ENCODE measurements around the gene BMPR1A.

The BMPR1A gene

DNA sequence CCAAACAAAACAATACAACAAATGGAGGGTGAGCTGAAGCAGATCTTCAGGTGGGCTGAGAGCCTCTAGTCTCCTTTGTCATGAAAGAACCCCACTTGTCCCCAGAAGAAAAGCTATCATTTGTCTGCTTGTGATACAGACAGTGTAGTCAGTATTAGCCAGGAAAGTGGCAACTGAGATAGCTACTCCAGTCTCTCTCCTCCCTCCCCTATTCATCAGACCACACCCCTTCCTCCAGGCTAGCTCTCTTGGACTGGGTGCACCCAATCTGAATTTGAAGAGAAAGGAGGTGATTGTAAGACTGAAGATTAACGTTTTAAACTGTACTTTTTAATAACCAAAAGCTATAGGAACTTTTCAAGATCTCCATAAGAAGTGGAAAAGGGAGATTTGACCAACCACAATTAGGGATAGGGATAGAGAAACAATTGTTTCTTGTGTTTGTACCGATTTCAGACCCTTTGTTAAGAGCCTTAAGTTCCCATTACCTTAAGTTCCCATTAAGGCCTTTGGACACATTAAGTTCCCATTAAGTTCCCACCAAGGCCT, 14.1 kb downstream of the BMPR1A start:
- no peaks in the 10 kb centered on the region for H3K9me3 ChIP-seq (replicated peaks; ENCODE audit: low read length)
- H3K4me3 ChIP-seq (ENCODE audit: low read length): no peak overlapping the region
- H3K9ac ChIP-seq (ENCODE audit: low read depth, low read length): no peak overlapping the region
- no peaks in the 10 kb centered on the region for H3K27me3 ChIP-seq (ENCODE audit: control insufficient read depth, insufficient read depth, low read length)
- H3K36me3 ChIP-seq (ENCODE audit: insufficient read depth, low read length): no peaks in the 10 kb centered on the region
- peaks cover 9% of the 10 kb centered on the region for H3K4me1 ChIP-seq (ENCODE audit: control insufficient read depth, insufficient read depth, low read length)
- H3K4me2 ChIP-seq (ENCODE audit: low read length): no peak overlapping the region

DNA sequence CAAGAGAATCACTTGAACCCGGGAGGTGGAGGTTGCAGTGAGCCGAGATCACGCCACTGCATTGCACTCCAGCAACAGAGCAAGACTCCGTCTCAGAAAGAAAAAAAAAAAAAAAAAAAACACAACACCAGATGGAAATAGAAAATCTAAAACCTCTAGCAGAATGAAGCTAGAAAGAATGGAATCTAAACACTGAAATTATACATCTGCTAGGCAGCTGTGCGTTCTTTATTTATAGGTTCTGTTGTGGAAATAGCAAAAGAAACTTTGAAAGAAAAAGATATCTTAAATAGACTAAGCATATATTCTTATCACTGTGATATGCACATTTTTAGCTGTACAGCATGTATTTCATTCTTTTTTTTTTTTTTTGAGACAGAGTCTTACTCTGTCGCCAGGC, 17.1 kb downstream of the BMPR1A start:
- Histone ChIP-seq H3K9me3 (replicated peaks; ENCODE audit: low read length) (no peaks in the 10 kb centered on the region), H3K4me3 (ENCODE audit: low read length) (no peak overlapping the region), H3K9ac (ENCODE audit: low read depth, low read length) (no peak overlapping the region), H3K4me2 (ENCODE audit: low read length) (no peak overlapping the region), H3K4me1 (ENCODE audit: control insufficient read depth, insufficient read depth, low read length) (peaks cover 11% of the 10 kb centered on the region), H3K27me3 (ENCODE audit: control insufficient read depth, insufficient read depth, low read length) (no peaks in the 10 kb centered on the region), H3K36me3 (ENCODE audit: insufficient read depth, low read length) (no peaks in the 10 kb centered on the region)

DNA sequence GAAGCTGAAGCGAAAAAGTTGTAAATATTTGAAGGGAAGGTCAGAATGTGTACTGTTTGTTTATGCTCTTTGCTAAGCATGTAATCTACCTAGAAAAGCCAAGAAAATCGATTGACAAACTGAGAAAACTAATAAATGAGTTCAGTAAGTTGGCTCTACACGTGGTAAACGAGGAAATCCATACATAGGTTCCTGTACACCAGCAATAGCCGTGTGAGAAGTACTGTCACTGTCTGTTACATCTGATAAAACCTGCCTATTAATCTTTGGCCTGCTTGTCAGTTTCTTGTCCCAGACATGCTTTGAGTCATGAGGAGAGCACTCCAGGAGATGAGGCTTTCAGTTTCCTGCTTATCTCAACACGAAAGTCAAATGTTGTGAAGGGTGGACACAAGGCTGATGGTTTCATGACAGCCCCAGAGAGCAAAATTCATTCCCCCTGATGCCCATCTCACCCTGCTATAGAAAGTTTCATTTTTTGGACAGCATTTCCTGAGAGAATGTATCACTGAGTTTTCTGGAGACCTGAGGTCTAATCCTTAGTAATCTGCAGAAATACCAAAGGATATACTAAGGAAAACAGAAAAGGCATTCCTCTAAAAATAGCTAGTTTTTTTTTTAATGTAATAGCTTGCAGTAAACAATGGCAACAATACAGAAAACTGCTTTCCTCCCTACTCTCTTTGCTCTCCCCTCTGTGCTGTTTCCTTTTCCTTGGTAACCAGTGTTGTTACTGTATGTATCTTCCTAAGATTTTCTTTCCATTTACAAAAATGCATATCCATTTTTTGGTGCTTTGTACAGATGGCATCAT, 18.8 kb downstream of the BMPR1A start:
- H3K9me3 ChIP-seq (replicated peaks; ENCODE audit: low read length): no peaks in the 10 kb centered on the region
- peaks cover 3% of the 10 kb centered on the region for H3K36me3 ChIP-seq (ENCODE audit: insufficient read depth, low read length)
- H3K27me3 ChIP-seq (ENCODE audit: control insufficient read depth, insufficient read depth, low read length): no peaks in the 10 kb centered on the region
- H3K4me2 ChIP-seq (ENCODE audit: low read length): peak overlapping the region; percentile 52
- H3K9ac ChIP-seq (ENCODE audit: low read depth, low read length): no peak overlapping the region
- peaks cover 11% of the 10 kb centered on the region for H3K4me1 ChIP-seq (ENCODE audit: control insufficient read depth, insufficient read depth, low read length)
- H3K4me3 ChIP-seq (ENCODE audit: low read length): no peak overlapping the region

DNA sequence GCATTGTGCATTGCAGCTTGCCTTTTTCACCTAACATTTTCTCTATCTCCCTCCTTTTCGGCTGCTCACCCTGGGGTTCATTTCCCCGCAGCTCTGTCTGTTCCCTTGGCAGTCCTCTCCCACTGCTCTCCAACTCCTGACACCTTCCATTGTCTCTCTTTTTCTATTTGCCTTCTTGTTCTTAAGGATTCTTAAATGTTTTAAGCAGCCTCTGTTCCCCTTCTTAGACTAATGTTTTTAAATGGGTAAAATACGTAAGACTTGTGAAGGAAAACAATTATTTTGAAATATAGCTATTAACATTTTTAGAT, 19.4 kb downstream of the BMPR1A start:
- no peaks in the 10 kb centered on the region for H3K27me3 ChIP-seq (ENCODE audit: control insufficient read depth, insufficient read depth, low read length)
- no peaks in the 10 kb centered on the region for H3K9me3 ChIP-seq (replicated peaks; ENCODE audit: low read length)
- H3K36me3 ChIP-seq (ENCODE audit: insufficient read depth, low read length): peaks cover 3% of the 10 kb centered on the region
- H3K4me1 ChIP-seq (ENCODE audit: control insufficient read depth, insufficient read depth, low read length): peaks cover 11% of the 10 kb centered on the region
- no peak overlapping the region for H3K4me3 ChIP-seq (ENCODE audit: low read length)
- H3K9ac ChIP-seq (ENCODE audit: low read depth, low read length): no peak overlapping the region
- peak overlapping the region; percentile 52 for H3K4me2 ChIP-seq (ENCODE audit: low read length)

DNA sequence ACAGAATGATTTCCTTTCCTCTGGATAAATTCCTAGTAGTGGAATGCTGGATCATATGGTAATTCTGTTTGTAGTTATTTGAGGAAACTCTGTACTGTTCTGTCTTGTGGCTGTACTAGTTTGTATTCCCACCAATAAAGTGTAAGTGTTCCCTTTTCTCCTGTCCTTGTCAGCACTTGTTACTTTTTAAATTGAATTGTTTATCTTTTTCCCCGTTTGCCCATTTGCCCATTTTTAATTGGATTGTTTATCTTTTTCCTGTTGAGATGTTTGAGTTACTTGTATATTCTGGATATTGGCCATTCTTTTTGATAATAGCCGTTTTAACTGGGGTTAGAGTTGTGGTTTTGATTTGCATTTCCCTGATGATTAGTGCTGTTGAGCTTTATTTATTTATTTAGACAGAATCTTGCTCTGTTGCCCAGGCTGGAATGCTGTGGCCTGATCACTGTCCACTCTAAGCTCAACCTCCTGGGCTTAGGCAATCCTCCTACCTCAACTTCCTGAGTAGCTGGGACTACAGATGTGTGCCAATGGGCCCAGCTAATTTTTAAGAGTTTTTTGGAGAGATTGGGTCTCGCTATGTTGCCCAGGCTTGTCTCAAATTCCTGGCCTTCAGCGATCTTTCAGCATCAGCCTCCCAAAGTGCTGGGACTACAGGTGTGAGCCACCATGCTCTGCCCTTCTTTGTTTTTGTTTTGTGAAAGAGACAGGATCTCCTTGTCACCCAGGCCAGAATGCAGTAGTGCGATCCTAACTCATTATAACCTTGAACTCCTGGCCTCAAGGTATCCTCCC, 23.0 kb downstream of the BMPR1A start:
- Histone ChIP-seq H3K36me3 (ENCODE audit: insufficient read depth, low read length) (peaks cover 3% of the 10 kb centered on the region), H3K4me2 (ENCODE audit: low read length) (no peak overlapping the region), H3K9ac (ENCODE audit: low read depth, low read length) (no peak overlapping the region), H3K27me3 (ENCODE audit: control insufficient read depth, insufficient read depth, low read length) (no peaks in the 10 kb centered on the region), H3K4me1 (ENCODE audit: control insufficient read depth, insufficient read depth, low read length) (peaks cover 11% of the 10 kb centered on the region), H3K9me3 (replicated peaks; ENCODE audit: low read length) (no peaks in the 10 kb centered on the region), H3K4me3 (ENCODE audit: low read length) (no peak overlapping the region)

DNA sequence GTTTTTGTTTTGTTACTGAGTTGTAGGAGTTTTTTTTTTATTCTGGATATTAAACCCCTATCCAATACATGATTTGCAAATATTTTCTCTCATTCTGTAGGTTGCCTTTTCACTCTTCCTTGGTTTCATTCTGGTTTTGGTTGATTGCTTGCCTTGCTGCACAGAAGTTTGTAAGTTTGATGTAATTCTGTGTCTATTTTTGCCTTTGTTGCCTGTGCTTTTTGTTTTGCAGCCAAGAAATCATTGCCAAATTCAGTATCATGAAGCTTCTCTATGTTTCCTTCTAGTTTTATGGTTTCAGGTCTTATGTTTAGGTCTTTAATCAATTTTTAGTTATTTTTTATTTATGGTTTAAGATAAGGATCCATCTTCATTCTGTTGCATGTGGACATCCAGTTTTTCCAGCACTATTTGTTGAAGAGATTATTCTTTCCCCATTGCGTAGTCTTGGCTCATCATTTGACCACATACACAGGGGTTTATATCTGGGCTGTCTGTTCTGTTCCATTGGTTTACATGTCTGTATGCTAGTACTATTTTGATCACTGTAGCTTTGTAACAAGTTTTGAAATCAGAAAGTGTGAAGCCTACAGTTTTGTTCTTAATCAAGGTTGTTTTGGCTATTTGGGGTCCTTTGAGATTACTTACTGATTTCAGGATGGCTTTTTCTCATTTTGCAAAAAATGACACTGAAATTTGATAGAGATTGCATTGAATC, 26.4 kb downstream of the BMPR1A start:
- peaks cover 12% of the 10 kb centered on the region for H3K4me1 ChIP-seq (ENCODE audit: control insufficient read depth, insufficient read depth, low read length)
- no peaks in the 10 kb centered on the region for H3K27me3 ChIP-seq (ENCODE audit: control insufficient read depth, insufficient read depth, low read length)
- H3K9ac ChIP-seq (ENCODE audit: low read depth, low read length): no peak overlapping the region

DNA sequence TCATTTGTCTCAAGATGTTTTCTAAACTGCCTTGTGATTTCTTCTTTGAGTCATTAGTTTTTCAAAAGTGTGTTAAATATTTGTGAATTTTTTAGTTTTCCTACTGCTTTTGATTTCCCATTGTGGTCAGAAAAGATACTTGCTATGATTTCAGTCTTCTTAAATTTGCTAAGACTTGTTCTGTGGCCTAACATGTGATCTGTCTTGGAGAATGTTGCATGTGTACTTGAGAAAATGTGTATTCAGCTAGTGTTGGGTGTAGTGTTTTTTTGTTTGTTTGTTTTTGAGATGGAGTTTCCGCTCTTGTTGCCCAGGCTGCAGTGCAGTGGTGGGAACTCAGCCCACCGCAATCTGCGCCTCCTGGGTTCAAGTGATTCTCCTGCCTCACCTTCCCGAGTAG, 28.6 kb downstream of the BMPR1A start:
- Histone ChIP-seq H3K27me3 (ENCODE audit: control insufficient read depth, insufficient read depth, low read length) (no peaks in the 10 kb centered on the region), H3K9ac (ENCODE audit: low read depth, low read length) (no peak overlapping the region), H3K36me3 (ENCODE audit: insufficient read depth, low read length) (peaks cover under 1% of the 10 kb centered on the region), H3K4me2 (ENCODE audit: low read length) (no peak overlapping the region), H3K4me3 (ENCODE audit: low read length) (no peak overlapping the region), H3K9me3 (replicated peaks; ENCODE audit: low read length) (no peaks in the 10 kb centered on the region), H3K4me1 (ENCODE audit: control insufficient read depth, insufficient read depth, low read length) (peaks cover 12% of the 10 kb centered on the region)

More for the DNA sequence above, 26.4 kb downstream of the BMPR1A start:
- Histone ChIP-seq H3K9me3 (replicated peaks; ENCODE audit: low read length) (no peaks in the 10 kb centered on the region), H3K4me3 (ENCODE audit: low read length) (no peak overlapping the region), H3K4me2 (ENCODE audit: low read length) (no peak overlapping the region), H3K36me3 (ENCODE audit: insufficient read depth, low read length) (peaks cover 3% of the 10 kb centered on the region)

DNA sequence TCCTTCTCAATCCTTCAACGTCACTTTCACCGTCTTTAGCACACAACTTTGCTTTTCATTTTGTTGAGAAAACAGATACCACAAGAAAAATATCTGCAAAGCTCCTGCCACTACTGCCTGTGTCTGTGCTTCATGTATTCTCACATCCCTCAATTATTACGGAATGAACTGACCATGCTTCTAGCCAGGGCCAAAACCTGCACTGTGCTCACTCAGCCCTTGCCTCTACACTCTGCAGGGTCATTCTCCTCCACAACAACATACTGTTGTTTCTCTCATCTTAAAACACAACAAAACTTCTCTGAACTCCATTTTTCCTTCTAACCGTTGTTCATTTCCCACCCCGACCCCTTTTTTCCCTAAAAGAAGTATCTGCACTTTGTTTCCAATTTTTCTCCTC, 29.5 kb downstream of the BMPR1A start:
- Histone ChIP-seq H3K27me3 (ENCODE audit: control insufficient read depth, insufficient read depth, low read length) (no peaks in the 10 kb centered on the region), H3K9ac (ENCODE audit: low read depth, low read length) (no peak overlapping the region), H3K9me3 (replicated peaks; ENCODE audit: low read length) (no peaks in the 10 kb centered on the region), H3K4me1 (ENCODE audit: control insufficient read depth, insufficient read depth, low read length) (peaks cover 12% of the 10 kb centered on the region), H3K36me3 (ENCODE audit: insufficient read depth, low read length) (no peaks in the 10 kb centered on the region), H3K4me3 (ENCODE audit: low read length) (no peak overlapping the region), H3K4me2 (ENCODE audit: low read length) (peak overlapping the region; percentile 5)

DNA sequence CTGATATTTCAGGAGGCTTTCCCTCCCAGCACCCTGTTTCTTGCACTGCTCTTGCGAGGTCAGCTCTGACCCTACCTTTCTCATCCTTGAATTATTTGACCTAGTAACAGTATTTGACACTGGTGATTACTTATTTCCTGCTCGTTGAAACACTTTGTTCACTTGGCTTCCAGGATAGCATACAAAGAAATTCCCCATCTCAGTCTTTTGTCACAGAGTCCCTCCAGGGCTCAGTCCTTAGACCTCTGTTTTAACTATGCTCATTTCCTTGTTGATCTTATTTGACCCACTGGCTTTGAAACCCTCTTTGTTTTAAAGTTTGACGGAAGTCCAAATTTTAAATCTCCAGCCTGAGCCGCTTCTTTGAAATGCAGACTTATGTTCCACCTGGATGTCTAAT, 29.9 kb downstream of the BMPR1A start:
- H3K4me2 ChIP-seq (ENCODE audit: low read length): peak overlapping the region; percentile 5
- no peak overlapping the region for H3K9ac ChIP-seq (ENCODE audit: low read depth, low read length)
- no peaks in the 10 kb centered on the region for H3K36me3 ChIP-seq (ENCODE audit: insufficient read depth, low read length)
- H3K27me3 ChIP-seq (ENCODE audit: control insufficient read depth, insufficient read depth, low read length): no peaks in the 10 kb centered on the region
- H3K9me3 ChIP-seq (replicated peaks; ENCODE audit: low read length): no peaks in the 10 kb centered on the region
- H3K4me3 ChIP-seq (ENCODE audit: low read length): no peak overlapping the region
- H3K4me1 ChIP-seq (ENCODE audit: control insufficient read depth, insufficient read depth, low read length): peaks cover 12% of the 10 kb centered on the region

DNA sequence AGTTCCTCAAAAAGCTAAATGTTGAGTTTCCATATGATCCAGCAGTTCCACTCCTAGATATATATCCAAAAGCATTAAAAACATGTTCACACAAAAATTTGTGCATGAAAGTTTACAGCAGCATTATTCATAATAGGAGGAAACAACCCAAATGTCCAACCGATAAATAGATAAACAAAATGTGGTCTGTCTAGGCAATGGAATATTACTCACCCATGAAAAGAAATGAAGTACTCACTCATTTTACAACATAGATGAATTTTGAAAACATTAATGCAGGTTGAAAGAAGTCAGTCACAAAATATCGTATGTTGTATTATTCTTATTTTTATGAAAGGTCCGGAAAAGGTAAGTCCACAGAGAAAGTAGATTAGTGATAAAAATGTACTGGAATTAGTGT, 34.0 kb downstream of the BMPR1A start:
- Histone ChIP-seq H3K4me1 (ENCODE audit: control insufficient read depth, insufficient read depth, low read length) (peaks cover 17% of the 10 kb centered on the region), H3K9ac (ENCODE audit: low read depth, low read length) (no peak overlapping the region), H3K4me3 (ENCODE audit: low read length) (no peak overlapping the region), H3K36me3 (ENCODE audit: insufficient read depth, low read length) (peaks cover 8% of the 10 kb centered on the region), H3K9me3 (replicated peaks; ENCODE audit: low read length) (no peaks in the 10 kb centered on the region), H3K27me3 (ENCODE audit: control insufficient read depth, insufficient read depth, low read length) (no peaks in the 10 kb centered on the region), H3K4me2 (ENCODE audit: low read length) (no peak overlapping the region)

DNA sequence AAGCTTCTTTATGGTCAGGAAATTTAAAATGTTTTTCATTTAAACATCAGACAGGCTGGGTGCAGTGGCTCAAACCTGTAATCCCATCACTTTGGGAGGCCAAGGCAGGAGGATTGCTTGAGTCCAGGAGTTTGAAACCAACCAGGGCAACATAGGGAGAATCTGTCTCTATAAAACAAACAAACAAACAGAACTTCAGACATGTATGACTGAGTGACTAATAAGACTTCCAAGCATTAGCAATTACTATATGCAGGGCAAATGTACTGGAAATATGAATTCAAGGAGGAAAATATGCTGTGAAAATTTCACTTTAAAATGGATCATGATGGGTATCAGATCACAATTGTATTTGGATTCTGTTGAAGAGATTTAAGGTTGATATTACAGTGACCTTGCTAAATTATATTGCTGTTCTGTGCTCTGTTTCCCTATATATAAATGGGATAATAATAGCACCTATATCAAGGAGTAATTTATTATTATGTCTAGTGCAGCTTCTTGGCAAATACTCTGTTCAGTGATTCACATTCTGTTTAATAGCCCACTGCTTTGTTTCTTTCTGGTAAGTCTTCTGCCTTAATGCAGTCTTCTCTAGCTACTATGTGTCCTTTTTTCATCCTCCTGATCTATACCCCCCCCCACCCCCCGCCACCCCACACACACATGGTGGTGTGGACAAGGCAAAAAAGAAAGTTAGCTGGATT, 36.2 kb downstream of the BMPR1A start:
- H3K9me3 ChIP-seq (replicated peaks; ENCODE audit: low read length): no peaks in the 10 kb centered on the region
- no peak overlapping the region for H3K9ac ChIP-seq (ENCODE audit: low read depth, low read length)
- peaks cover 14% of the 10 kb centered on the region for H3K4me1 ChIP-seq (ENCODE audit: control insufficient read depth, insufficient read depth, low read length)
- H3K27me3 ChIP-seq (ENCODE audit: control insufficient read depth, insufficient read depth, low read length): no peaks in the 10 kb centered on the region
- no peak overlapping the region for H3K4me2 ChIP-seq (ENCODE audit: low read length)
- H3K4me3 ChIP-seq (ENCODE audit: low read length): no peak overlapping the region
- H3K36me3 ChIP-seq (ENCODE audit: insufficient read depth, low read length): peaks cover 8% of the 10 kb centered on the region
